Measurements from ENCODE around the gene PTS. TPM values are rescaled to one million over a fixed set of nuclear protein-coding genes. Genes with fewer than 3 reads are reported as not detected.

Gene PTS
- polyA plus RNA-seq, 1 donor from 2014 or later, result 11.4 TPM

- Mint-ChIP-seq H3K9me3 (no peaks in the 10 kb centered on the region), H3K27me3 (no peaks in the 10 kb centered on the region), H3K36me3 (peaks cover 1% of the 10 kb centered on the region), H3K4me1 (peaks cover 3 to 11% (median 7%) of the 10 kb centered on the region in 3 donors), H3K27ac (no peak overlapping the region), H3K4me3 (no peak overlapping the region)
Measured at GRCh38 chr11:112267188-112267591, 41.0 kb downstream of the PTS start.

GRCh38 chr11:112268406-112268805 is 42.2 kb downstream of the PTS start:
- H3K4me3 Mint-ChIP-seq, result no peak overlapping the region

GRCh38 chr11:112269139-112269538 is 42.9 kb downstream of the PTS start:
- H3K9me3 Mint-ChIP-seq, result no peaks in the 10 kb centered on the region
- no peak overlapping the region for H3K27ac Mint-ChIP-seq
- H3K36me3 Mint-ChIP-seq, result peaks cover 5% of the 10 kb centered on the region
- no peak overlapping the region for H3K4me3 Mint-ChIP-seq
- peaks cover 6 to 11% (median 7%) of the 10 kb centered on the region in 3 donors for H3K4me1 Mint-ChIP-seq
- H3K27me3 Mint-ChIP-seq, result peaks cover 1% of the 10 kb centered on the region

More at GRCh38 chr11:112268406-112268805, 42.2 kb downstream of the PTS start:
- peaks cover 6 to 11% (median 7%) of the 10 kb centered on the region in 3 donors for H3K4me1 Mint-ChIP-seq
- no peaks in the 10 kb centered on the region for H3K9me3 Mint-ChIP-seq
- no peaks in the 10 kb centered on the region for H3K27me3 Mint-ChIP-seq
- H3K27ac Mint-ChIP-seq, result no peak overlapping the region
- H3K36me3 Mint-ChIP-seq, result peaks cover 3% of the 10 kb centered on the region

- Mint-ChIP-seq H3K4me3 (peak overlapping the region in 2 of 4 donors; percentile 33 to 44), H3K4me1 (peaks cover 6 to 11% (median 7%) of the 10 kb centered on the region in 3 donors), H3K9me3 (no peaks in the 10 kb centered on the region), H3K27me3 (peaks cover 1% of the 10 kb centered on the region), H3K27ac (no peak overlapping the region), H3K36me3 (peaks cover 6% of the 10 kb centered on the region)
Measured at GRCh38 chr11:112270551-112271180, 44.4 kb downstream of the PTS start.

GRCh38 chr11:112271242-112271641 is 45.0 kb downstream of the PTS start:
- Mint-ChIP-seq H3K27me3 (peaks cover 1% of the 10 kb centered on the region), H3K36me3 (peaks cover 6% of the 10 kb centered on the region), H3K9me3 (no peaks in the 10 kb centered on the region), H3K4me1 (peaks cover 6 to 11% (median 7%) of the 10 kb centered on the region in 3 donors), H3K4me3 (peak overlapping the region in 1 of 4 donors; percentile 76), H3K27ac (no peak overlapping the region)

GRCh38 chr11:112273066-112273465 is 46.8 kb downstream of the PTS start:
- H3K27me3 Mint-ChIP-seq, result peaks cover 1% of the 10 kb centered on the region
- H3K36me3 Mint-ChIP-seq, result peaks cover 10% of the 10 kb centered on the region
- no peak overlapping the region for H3K4me3 Mint-ChIP-seq
- peak overlapping the region in 1 of 3 donors; percentile 69 for H3K27ac Mint-ChIP-seq
- peaks cover 6 to 12% (median 7%) of the 10 kb centered on the region in 3 donors for H3K4me1 Mint-ChIP-seq
- no peaks in the 10 kb centered on the region for H3K9me3 Mint-ChIP-seq

GRCh38 chr11:112274007-112274783 is 48.0 kb downstream of the PTS start:
- Mint-ChIP-seq H3K4me3 (no peak overlapping the region), H3K36me3 (peaks cover 10% of the 10 kb centered on the region), H3K4me1 (peaks cover 6 to 12% (median 7%) of the 10 kb centered on the region in 3 donors), H3K27me3 (peaks cover 1% of the 10 kb centered on the region), H3K27ac (peak overlapping the region in 1 of 3 donors; percentile 57), H3K9me3 (no peaks in the 10 kb centered on the region)

- H3K27me3 Mint-ChIP-seq, result peaks cover 1% of the 10 kb centered on the region
- no peak overlapping the region for H3K27ac Mint-ChIP-seq
- no peak overlapping the region for H3K4me3 Mint-ChIP-seq
- peaks cover 8% of the 10 kb centered on the region for H3K36me3 Mint-ChIP-seq
- peaks cover 11 to 16% (median 13%) of the 10 kb centered on the region in 3 donors for H3K4me1 Mint-ChIP-seq
- H3K9me3 Mint-ChIP-seq, result no peaks in the 10 kb centered on the region
Measured at GRCh38 chr11:112277029-112277428, 50.8 kb downstream of the PTS start.

GRCh38 chr11:112277941-112278340 is 51.7 kb downstream of the PTS start:
- no peaks in the 10 kb centered on the region for H3K9me3 Mint-ChIP-seq
- H3K27ac Mint-ChIP-seq, result no peak overlapping the region
- H3K27me3 Mint-ChIP-seq, result peaks cover 1% of the 10 kb centered on the region
- no peak overlapping the region for H3K4me3 Mint-ChIP-seq
- peaks cover 7% of the 10 kb centered on the region for H3K36me3 Mint-ChIP-seq
- H3K4me1 Mint-ChIP-seq, result peaks cover 11 to 14% (median 13%) of the 10 kb centered on the region in 3 donors

GRCh38 chr11:112278803-112279202 is 52.6 kb downstream of the PTS start:
- Mint-ChIP-seq H3K4me3 (no peak overlapping the region), H3K36me3 (peaks cover 7% of the 10 kb centered on the region), H3K9me3 (no peaks in the 10 kb centered on the region), H3K27ac (no peak overlapping the region), H3K27me3 (peaks cover 1% of the 10 kb centered on the region), H3K4me1 (peaks cover 11 to 14% (median 13%) of the 10 kb centered on the region in 3 donors)

GRCh38 chr11:112279901-112280267 is 53.7 kb downstream of the PTS start:
- Mint-ChIP-seq H3K4me1 (peaks cover 11 to 14% (median 13%) of the 10 kb centered on the region in 3 donors), H3K9me3 (no peaks in the 10 kb centered on the region), H3K36me3 (peaks cover 4% of the 10 kb centered on the region), H3K27me3 (no peaks in the 10 kb centered on the region), H3K4me3 (peak overlapping the region; percentile 89 to 99 (median 98)), H3K27ac (no peak overlapping the region)

- Mint-ChIP-seq H3K4me1 (peaks cover 11 to 14% (median 13%) of the 10 kb centered on the region in 3 donors), H3K4me3 (peak overlapping the region; percentile 89 to 99 (median 98)), H3K27ac (peak overlapping the region; percentile 39 to 82 (median 39)), H3K9me3 (no peaks in the 10 kb centered on the region), H3K36me3 (peaks cover 4% of the 10 kb centered on the region), H3K27me3 (no peaks in the 10 kb centered on the region)
Measured at GRCh38 chr11:112280268-112281126, 54.3 kb downstream of the PTS start.

- Mint-ChIP-seq H3K4me1 (peaks cover 11 to 14% (median 13%) of the 10 kb centered on the region in 3 donors), H3K9me3 (no peaks in the 10 kb centered on the region), H3K27me3 (no peaks in the 10 kb centered on the region), H3K36me3 (peaks cover 4% of the 10 kb centered on the region), H3K27ac (no peak overlapping the region), H3K4me3 (peak overlapping the region in 3 of 4 donors; percentile 37 to 70 (median 44))
Measured at GRCh38 chr11:112281726-112282125, 55.5 kb downstream of the PTS start.

Measured in IgD-negative memory B cell (primary cell).